Mucosa of stomach (tissue), 1 donor: ENCODE results near the gene CCDC124.
"Not testable (repeated sequence)": the region's sequence is repeated elsewhere in the genome, so short reads cannot be mapped to it uniquely, and the experiment has no call there.

ENCODE experiments used
- H3K27me3 ChIP-seq: one replicate; pipeline ENCODE4 v1.7.0; 2013; ENCODE audit warnings: mild to moderate bottlenecking, low read length; ENCODE audit not compliant: control insufficient read depth, insufficient read depth
- H3K36me3 ChIP-seq: one replicate; pipeline ENCODE4 v1.7.0; 2013; ENCODE audit warnings: low read length; ENCODE audit not compliant: control insufficient read depth, insufficient read depth
- H3K4me1 ChIP-seq: one replicate; pipeline ENCODE4 v1.7.0; 2013; ENCODE audit warnings: mild to moderate bottlenecking, low read length; ENCODE audit not compliant: control insufficient read depth, insufficient read depth
- H3K4me3 ChIP-seq: one replicate; pipeline ENCODE4 v1.7.0; 2013; ENCODE audit warnings: low read length
- H3K9ac ChIP-seq: one replicate; pipeline ENCODE4 v1.7.0; 2013; ENCODE audit warnings: mild to moderate bottlenecking, low read length, moderate library complexity
- H3K9me3 ChIP-seq: one replicate; pipeline ENCODE4 v1.7.0; 2013; ENCODE audit warnings: mild to moderate bottlenecking, low read length, moderate library complexity; ENCODE audit not compliant: control insufficient read depth
- donor health status: Pancreatic carcinoma.

The CCDC124 gene

GRCh38 chr19:17982430-17982829 lies 49.6 kb downstream of the CCDC124 start:
- Histone ChIP-seq H3K9ac (no peak overlapping the region), H3K4me3 (no peak overlapping the region), H3K27me3 (no peaks in the 10 kb centered on the region), H3K9me3 (no peaks in the 10 kb centered on the region), H3K4me1 (no peaks in the 10 kb centered on the region), H3K36me3 (no peaks in the 10 kb centered on the region)

- no peaks in the 10 kb centered on the region for H3K27me3 ChIP-seq
- H3K36me3 ChIP-seq = no peaks in the 10 kb centered on the region
- no peaks in the 10 kb centered on the region for H3K4me1 ChIP-seq
- H3K9ac ChIP-seq = no peak overlapping the region
- H3K4me3 ChIP-seq = no peak overlapping the region
- no peaks in the 10 kb centered on the region for H3K9me3 ChIP-seq
Observed at GRCh38 chr19:17985037-17985818, 52.4 kb downstream of the CCDC124 start.

GRCh38 chr19:17986569-17986968 lies 53.8 kb downstream of the CCDC124 start:
- H3K36me3 ChIP-seq, H3K27me3 ChIP-seq, H3K4me1 ChIP-seq, H3K9me3 ChIP-seq, H3K9ac ChIP-seq, H3K4me3 ChIP-seq: not testable (repeated sequence)

GRCh38 chr19:17988161-17988560 lies 55.3 kb downstream of the CCDC124 start:
- H3K27me3 ChIP-seq = no peaks in the 10 kb centered on the region
- H3K36me3 ChIP-seq = no peaks in the 10 kb centered on the region
- no peaks in the 10 kb centered on the region for H3K9me3 ChIP-seq
- no peaks in the 10 kb centered on the region for H3K4me1 ChIP-seq
- H3K9ac ChIP-seq = no peak overlapping the region
- H3K4me3 ChIP-seq = no peak overlapping the region

GRCh38 chr19:17989425-17990094 lies 56.7 kb downstream of the CCDC124 start:
- Histone ChIP-seq H3K9ac (no peak overlapping the region), H3K36me3 (no peaks in the 10 kb centered on the region), H3K4me1 (no peaks in the 10 kb centered on the region), H3K9me3 (no peaks in the 10 kb centered on the region), H3K4me3 (no peak overlapping the region), H3K27me3 (no peaks in the 10 kb centered on the region)

- H3K27me3 ChIP-seq = no peaks in the 10 kb centered on the region
- H3K36me3 ChIP-seq = no peaks in the 10 kb centered on the region
- H3K9me3 ChIP-seq = no peaks in the 10 kb centered on the region
- H3K9ac ChIP-seq = no peak overlapping the region
- no peak overlapping the region for H3K4me3 ChIP-seq
- peaks cover 3% of the 10 kb centered on the region for H3K4me1 ChIP-seq
Observed at GRCh38 chr19:17993076-17993813, 60.4 kb downstream of the CCDC124 start.
